SHP77 (cell line): ENCODE data around the gene LMBRD1.

ENCODE experiments used
- DNase-seq, 2 experiments: peaks; one replicate each; lab custom pipeline; 2025; lab: John Stamatoyannopoulos, UW

Gene LMBRD1

GRCh38 chr6:69630767-69631166 is 166.0 kb downstream of the LMBRD1 start:
- DNase-seq = no peak

- no peak for DNase-seq
Observed at GRCh38 chr6:69627625-69628024, 169.2 kb downstream of the LMBRD1 start.

DNA sequence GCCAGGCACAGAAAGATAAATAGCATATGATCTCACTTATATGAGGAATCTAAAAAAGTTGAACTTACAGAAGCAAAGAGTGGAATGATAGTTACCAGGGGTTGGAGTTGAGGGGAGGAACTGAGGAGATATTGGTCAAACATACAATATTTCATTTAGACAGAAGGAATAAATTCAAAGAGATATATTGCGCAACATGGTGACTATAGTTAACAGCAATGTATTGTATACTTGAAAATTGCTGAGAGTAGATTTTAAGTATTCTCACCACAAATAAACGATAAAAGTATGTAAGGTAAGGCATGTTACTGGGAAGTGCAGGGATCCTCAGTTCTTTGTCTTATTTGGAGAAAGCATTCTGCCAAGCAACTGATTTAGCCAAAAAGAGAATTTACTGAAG is 171.9 kb downstream of the LMBRD1 start:
- no peak for DNase-seq
